ENCODE data around the gene NPHS1. TPM values are rescaled to one million over a fixed set of nuclear protein-coding genes. Genes with fewer than 3 reads are reported as not detected.

Gene NPHS1
- total and polyA plus RNA-seq, 2 of the 8 experiments (the other 6 are each of a cell fraction or from before 2014, with no cell fraction given): 1.3 to 1.4 TPM

DNA sequence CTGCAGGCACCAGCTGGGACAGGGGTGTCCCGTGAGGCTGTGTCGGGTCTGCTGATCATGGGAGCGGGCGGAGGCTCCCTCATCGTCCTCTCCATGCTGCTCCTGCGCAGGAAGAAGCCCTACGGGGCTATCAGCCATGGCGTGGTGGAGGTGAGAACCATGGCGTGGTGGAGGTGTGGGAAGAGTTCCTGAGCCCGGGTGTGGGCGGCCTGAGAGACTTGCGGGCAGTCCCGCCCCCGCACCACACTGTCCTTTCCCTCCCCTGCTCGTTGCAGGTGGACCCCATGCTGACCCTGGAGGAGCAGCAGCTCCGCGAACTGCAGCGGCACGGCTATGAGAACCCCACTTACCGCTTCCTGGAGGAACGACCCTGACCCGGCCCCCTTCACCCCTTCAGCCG is 26.8 kb upstream of the NPHS1 start (continued):
- TF ChIP-seq USF2 (IDR thresholded peaks at IDR 0.05; ENCODE audit: low read length): no peak
- no peak for TF ChIP-seq POLR2AphosphoS5 (IDR thresholded peaks at IDR 0.05; ENCODE audit: low read depth, low read length)
- TF ChIP-seq TAF1 (IDR thresholded peaks at IDR 0.05; ENCODE audit: low read depth, low read length): no peak
- no peak for TF ChIP-seq CBX5 (IDR thresholded peaks at IDR 0.05; ENCODE audit: low read depth, low read length)
- TF ChIP-seq GTF2F1 (IDR thresholded peaks at IDR 0.05; ENCODE audit: borderline replicate concordance, low read depth, low read length): no peak
- no peak for TF ChIP-seq SIN3A (conservative IDR thresholded peaks at IDR 0.05 in 1 of 2, IDR thresholded peaks at IDR 0.05 in 1 of 2; ENCODE audit: low read depth in 1 of 2, low read length in 2 of 2)
- TF ChIP-seq POLR2A (IDR thresholded peaks at IDR 0.05; ENCODE audit: control extremely low read depth in 1 of 2, low read depth in 2 of 2, low read length in 2 of 2): no peak
- no peak for TF ChIP-seq TCF12 (IDR thresholded peaks at IDR 0.05; ENCODE audit: low read depth, low read length)
- no peak for TF ChIP-seq FOSL1 (IDR thresholded peaks at IDR 0.05; ENCODE audit: insufficient read depth, low read depth, low read length)
